Right cardiac atrium (tissue), 5 donors: ENCODE results near the gene HAPLN1. TPM values are rescaled to one million over a fixed set of nuclear protein-coding genes. Genes with fewer than 3 reads are reported as not detected.

ENCODE experiments used
- polyA plus RNA-seq: library from polyadenylated mRNA; stranded (reverse); fragments of 200-250 nt; gene quantifications from one replicate; pipeline ENCODE4 v1.2.3, GENCODE V29; 2013
- total RNA-seq, 4 donors: library from RNA; stranded (reverse); fragmentation: NEBNext Ultra II Directional; extraction: Animal tissue kit (Norgen Biotek cat#: 25700); gene quantifications; one replicate each; pipeline ENCODE4 v1.2.1, GENCODE V29; 2021
- donor health status: healthy with polysubstance abuse.
- donor health status: DM: no; HTN: yes; CAD: no.
- donor health status: DM: no; HTN: no; CAD: no.
- donor health status: DM: no; HTN: yes; CAD: no; lungs with severe emphysema.
- donor health status: DM: yes; HTN: yes; CAD: no.

Gene HAPLN1
- total and polyA plus RNA-seq, 5 donors, result 0.16 to 1.9 (median 1.0) TPM

Other genes with a start within 250 kb of the HAPLN1 start
- gene VCAN, start 249.1 kb downstream of the HAPLN1 start, total RNA-seq, result 100 to 1,000 TPM in 1 of 4 donors, 10 to 100 TPM in 3; 45.0 to 190 (median 94.3) TPM
- 22.1 TPM for gene VCAN, start 249.1 kb downstream of the HAPLN1 start, polyA plus RNA-seq